WTC11 (cell line): ENCODE data around the gene LAMA3.

Source experiments
- CREB1 ChIP-seq: sonication (generic); formaldehyde crosslinking; IDR thresholded peaks from 2 replicates; pipeline ENCODE4 v1.8.0; 2023; ENCODE audit warnings: mild to moderate bottlenecking, missing genetic modification reagents
- CREM ChIP-seq: sonication (generic); formaldehyde crosslinking; IDR thresholded peaks from 2 replicates; pipeline ENCODE4 v1.8.1; 2022; ENCODE audit warnings: mild to moderate bottlenecking, missing genetic modification reagents, moderate library complexity
- ETV6 ChIP-seq: sonication (generic); formaldehyde crosslinking; IDR thresholded peaks from 2 replicates; pipeline ENCODE4 v1.8.1; 2022; ENCODE audit warnings: mild to moderate bottlenecking, missing genetic modification reagents
- FOXJ3 ChIP-seq: sonication (generic); formaldehyde crosslinking; IDR thresholded peaks from 2 replicates; pipeline ENCODE4 v1.9.0; 2021; ENCODE audit warnings: missing genetic modification reagents, mild to moderate bottlenecking, borderline replicate concordance
- FOXP1 ChIP-seq: sonication (generic); formaldehyde crosslinking; IDR thresholded peaks from 2 replicates; pipeline ENCODE4 v1.8.0; 2022; ENCODE audit warnings: missing genetic modification reagents, mild to moderate bottlenecking, moderate library complexity, borderline replicate concordance
- JAZF1 ChIP-seq: fragments of 250-450 bp; sonication (Bioruptor Pico); IDR thresholded peaks from 2 replicates; pipeline ENCODE4 v1.9.0; 2021; ENCODE audit warnings: moderate library complexity, mild to moderate bottlenecking, inconsistent platforms
- JUN ChIP-seq: sonication (generic); formaldehyde crosslinking; IDR thresholded peaks from 2 replicates; pipeline ENCODE4 v1.8.0; 2023; ENCODE audit warnings: mild to moderate bottlenecking, missing genetic modification reagents
- MXD4 ChIP-seq: fragments of 250-450 bp; sonication (Bioruptor Pico); IDR thresholded peaks from 2 replicates; pipeline ENCODE4 v1.8.0; 2021; ENCODE audit warnings: mild to moderate bottlenecking, moderate library complexity, borderline replicate concordance
- ZNF232 ChIP-seq: sonication (generic); formaldehyde crosslinking; IDR thresholded peaks from 2 replicates; pipeline ENCODE4 v1.8.0; 2022; ENCODE audit warnings: mild to moderate bottlenecking, missing genetic modification reagents
- TF ChIP-seq, protein P1 (sequence below): fragments of 200-600 bp; IDR thresholded peaks from 2 replicates; pipeline ENCODE4 v1.8.0; 2022; ENCODE audit warnings: antibody characterized with exemption
- TF ChIP-seq, protein P2 (sequence below): sonication (generic); formaldehyde crosslinking; IDR thresholded peaks from 2 replicates; pipeline ENCODE4 v1.8.0; 2022; ENCODE audit warnings: mild to moderate bottlenecking, missing genetic modification reagents
- TF ChIP-seq, protein P3 (sequence below): sonication (generic); formaldehyde crosslinking; IDR thresholded peaks from 2 replicates; pipeline ENCODE4 v1.8.1; 2023; ENCODE audit warnings: mild to moderate bottlenecking, missing genetic modification reagents
- TF ChIP-seq, protein P4 (sequence below): sonication (generic); formaldehyde crosslinking; IDR thresholded peaks from 2 replicates; pipeline ENCODE4 v1.8.0; 2023; ENCODE audit warnings: mild to moderate bottlenecking, missing genetic modification reagents
- TF ChIP-seq, protein P5 (sequence below): sonication (generic); formaldehyde crosslinking; IDR thresholded peaks from 2 replicates; pipeline ENCODE4 v1.8.0; 2022; ENCODE audit warnings: mild to moderate bottlenecking, missing genetic modification reagents

DNA sequence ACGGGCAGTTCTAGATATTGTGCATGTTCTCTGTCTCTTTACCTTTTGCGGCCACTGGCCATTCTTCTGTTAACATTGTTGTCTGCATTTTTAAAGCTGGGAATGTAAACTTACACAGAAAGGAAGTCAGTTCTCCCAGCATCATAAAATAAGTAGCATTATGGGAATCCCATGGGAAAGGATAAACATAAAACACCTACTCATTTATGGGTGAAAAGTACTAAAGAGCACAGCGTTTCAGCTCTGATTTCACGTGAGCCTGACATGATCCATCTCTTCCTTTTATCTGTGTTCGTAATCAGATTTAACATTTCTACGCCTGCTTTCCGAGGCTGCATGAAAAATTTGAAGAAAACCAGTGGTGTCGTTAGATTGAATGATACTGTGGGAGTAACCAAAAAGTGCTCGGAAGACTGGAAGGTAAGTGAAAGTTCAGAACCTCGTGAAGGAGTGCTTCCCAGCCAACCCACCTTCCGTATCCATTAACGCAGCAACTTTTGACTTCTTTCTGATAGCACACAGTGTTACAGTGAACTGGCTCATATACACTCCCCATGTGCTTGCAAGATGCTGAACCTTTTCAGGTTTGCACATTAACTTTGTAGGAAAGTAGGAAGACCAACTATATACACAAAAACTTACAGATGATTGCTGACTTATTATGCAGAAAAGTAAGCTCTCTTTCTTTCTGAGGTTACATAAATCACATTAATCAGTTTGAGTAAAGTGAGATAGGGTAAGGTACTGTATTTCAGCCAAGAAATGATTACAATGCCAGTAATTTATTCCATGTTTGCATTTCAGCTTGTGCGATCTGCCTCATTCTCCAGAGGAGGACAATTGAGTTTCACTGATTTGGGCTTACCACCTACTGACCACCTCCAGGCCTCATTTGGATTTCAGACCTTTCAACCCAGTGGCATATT, 238.8 kb downstream of the LAMA3 start:
- TF ChIP-seq CREB1 (CRISPR knock-in tag) (no peak), CREM (CRISPR knock-in tag) (no peak), JUN (CRISPR knock-in tag) (no peak), ZNF232 (CRISPR knock-in tag) (no peak), ETV6 (CRISPR knock-in tag) (no peak), MXD4 (CRISPR knock-in tag) (no peak), FOXJ3 (CRISPR knock-in tag) (no peak), JAZF1 (CRISPR knock-in tag) (no peak), FOXP1 (no peak)
- TF ChIP-seq, protein P1, sequence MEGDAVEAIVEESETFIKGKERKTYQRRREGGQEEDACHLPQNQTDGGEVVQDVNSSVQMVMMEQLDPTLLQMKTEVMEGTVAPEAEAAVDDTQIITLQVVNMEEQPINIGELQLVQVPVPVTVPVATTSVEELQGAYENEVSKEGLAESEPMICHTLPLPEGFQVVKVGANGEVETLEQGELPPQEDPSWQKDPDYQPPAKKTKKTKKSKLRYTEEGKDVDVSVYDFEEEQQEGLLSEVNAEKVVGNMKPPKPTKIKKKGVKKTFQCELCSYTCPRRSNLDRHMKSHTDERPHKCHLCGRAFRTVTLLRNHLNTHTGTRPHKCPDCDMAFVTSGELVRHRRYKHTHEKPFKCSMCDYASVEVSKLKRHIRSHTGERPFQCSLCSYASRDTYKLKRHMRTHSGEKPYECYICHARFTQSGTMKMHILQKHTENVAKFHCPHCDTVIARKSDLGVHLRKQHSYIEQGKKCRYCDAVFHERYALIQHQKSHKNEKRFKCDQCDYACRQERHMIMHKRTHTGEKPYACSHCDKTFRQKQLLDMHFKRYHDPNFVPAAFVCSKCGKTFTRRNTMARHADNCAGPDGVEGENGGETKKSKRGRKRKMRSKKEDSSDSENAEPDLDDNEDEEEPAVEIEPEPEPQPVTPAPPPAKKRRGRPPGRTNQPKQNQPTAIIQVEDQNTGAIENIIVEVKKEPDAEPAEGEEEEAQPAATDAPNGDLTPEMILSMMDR = no peak
- TF ChIP-seq, protein P2, sequence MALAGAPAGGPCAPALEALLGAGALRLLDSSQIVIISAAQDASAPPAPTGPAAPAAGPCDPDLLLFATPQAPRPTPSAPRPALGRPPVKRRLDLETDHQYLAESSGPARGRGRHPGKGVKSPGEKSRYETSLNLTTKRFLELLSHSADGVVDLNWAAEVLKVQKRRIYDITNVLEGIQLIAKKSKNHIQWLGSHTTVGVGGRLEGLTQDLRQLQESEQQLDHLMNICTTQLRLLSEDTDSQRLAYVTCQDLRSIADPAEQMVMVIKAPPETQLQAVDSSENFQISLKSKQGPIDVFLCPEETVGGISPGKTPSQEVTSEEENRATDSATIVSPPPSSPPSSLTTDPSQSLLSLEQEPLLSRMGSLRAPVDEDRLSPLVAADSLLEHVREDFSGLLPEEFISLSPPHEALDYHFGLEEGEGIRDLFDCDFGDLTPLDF (CRISPR knock-in tag) = no peak
- TF ChIP-seq, protein P3, sequence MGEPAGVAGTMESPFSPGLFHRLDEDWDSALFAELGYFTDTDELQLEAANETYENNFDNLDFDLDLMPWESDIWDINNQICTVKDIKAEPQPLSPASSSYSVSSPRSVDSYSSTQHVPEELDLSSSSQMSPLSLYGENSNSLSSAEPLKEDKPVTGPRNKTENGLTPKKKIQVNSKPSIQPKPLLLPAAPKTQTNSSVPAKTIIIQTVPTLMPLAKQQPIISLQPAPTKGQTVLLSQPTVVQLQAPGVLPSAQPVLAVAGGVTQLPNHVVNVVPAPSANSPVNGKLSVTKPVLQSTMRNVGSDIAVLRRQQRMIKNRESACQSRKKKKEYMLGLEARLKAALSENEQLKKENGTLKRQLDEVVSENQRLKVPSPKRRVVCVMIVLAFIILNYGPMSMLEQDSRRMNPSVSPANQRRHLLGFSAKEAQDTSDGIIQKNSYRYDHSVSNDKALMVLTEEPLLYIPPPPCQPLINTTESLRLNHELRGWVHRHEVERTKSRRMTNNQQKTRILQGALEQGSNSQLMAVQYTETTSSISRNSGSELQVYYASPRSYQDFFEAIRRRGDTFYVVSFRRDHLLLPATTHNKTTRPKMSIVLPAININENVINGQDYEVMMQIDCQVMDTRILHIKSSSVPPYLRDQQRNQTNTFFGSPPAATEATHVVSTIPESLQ (CRISPR knock-in tag) = no peak
- TF ChIP-seq, protein P4, sequence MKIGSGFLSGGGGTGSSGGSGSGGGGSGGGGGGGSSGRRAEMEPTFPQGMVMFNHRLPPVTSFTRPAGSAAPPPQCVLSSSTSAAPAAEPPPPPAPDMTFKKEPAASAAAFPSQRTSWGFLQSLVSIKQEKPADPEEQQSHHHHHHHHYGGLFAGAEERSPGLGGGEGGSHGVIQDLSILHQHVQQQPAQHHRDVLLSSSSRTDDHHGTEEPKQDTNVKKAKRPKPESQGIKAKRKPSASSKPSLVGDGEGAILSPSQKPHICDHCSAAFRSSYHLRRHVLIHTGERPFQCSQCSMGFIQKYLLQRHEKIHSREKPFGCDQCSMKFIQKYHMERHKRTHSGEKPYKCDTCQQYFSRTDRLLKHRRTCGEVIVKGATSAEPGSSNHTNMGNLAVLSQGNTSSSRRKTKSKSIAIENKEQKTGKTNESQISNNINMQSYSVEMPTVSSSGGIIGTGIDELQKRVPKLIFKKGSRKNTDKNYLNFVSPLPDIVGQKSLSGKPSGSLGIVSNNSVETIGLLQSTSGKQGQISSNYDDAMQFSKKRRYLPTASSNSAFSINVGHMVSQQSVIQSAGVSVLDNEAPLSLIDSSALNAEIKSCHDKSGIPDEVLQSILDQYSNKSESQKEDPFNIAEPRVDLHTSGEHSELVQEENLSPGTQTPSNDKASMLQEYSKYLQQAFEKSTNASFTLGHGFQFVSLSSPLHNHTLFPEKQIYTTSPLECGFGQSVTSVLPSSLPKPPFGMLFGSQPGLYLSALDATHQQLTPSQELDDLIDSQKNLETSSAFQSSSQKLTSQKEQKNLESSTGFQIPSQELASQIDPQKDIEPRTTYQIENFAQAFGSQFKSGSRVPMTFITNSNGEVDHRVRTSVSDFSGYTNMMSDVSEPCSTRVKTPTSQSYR (CRISPR knock-in tag) = no peak
- TF ChIP-seq, protein P5, sequence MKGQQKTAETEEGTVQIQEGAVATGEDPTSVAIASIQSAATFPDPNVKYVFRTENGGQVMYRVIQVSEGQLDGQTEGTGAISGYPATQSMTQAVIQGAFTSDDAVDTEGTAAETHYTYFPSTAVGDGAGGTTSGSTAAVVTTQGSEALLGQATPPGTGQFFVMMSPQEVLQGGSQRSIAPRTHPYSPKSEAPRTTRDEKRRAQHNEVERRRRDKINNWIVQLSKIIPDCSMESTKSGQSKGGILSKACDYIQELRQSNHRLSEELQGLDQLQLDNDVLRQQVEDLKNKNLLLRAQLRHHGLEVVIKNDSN (CRISPR knock-in tag) = no peak
